HG02938 (cell line): ENCODE data around the gene SLC51A.
A peak's percentile ranks its signal among the peaks of the same experiment; 100 is the strongest.
"Not testable (repeated sequence)": the region's sequence is repeated elsewhere in the genome, so short reads cannot be mapped to it uniquely, and the experiment has no call there.

Experiments used
- ATAC-seq: cut with Tn5 transposase; IDR thresholded peaks from one replicate; pipeline ENCODE4 v1.9.1; 2021; ENCODE audit warnings: mild to moderate bottlenecking, moderate library complexity; ENCODE audit not compliant: unreplicated experiment

The SLC51A gene

GRCh38 chr3:196216089-196216564 lies at the start of gene SLC51A:
SLC51A (plus strand) TSS chr3:196216534; CDS start chr3:196216713, 179 bp downstream.
- no peak for ATAC-seq

- ATAC-seq: no peak
Observed at GRCh38 chr3:196166741-196167140, 49.6 kb upstream of the SLC51A start.

GRCh38 chr3:196168808-196169391 lies 47.4 kb upstream of the SLC51A start:
- ATAC-seq: no peak

- no peak for ATAC-seq
Observed at GRCh38 chr3:196169836-196170240, 46.5 kb upstream of the SLC51A start.

- not testable (repeated sequence) for ATAC-seq
Observed at GRCh38 chr3:196170296-196170695, 46.0 kb upstream of the SLC51A start.

DNA sequence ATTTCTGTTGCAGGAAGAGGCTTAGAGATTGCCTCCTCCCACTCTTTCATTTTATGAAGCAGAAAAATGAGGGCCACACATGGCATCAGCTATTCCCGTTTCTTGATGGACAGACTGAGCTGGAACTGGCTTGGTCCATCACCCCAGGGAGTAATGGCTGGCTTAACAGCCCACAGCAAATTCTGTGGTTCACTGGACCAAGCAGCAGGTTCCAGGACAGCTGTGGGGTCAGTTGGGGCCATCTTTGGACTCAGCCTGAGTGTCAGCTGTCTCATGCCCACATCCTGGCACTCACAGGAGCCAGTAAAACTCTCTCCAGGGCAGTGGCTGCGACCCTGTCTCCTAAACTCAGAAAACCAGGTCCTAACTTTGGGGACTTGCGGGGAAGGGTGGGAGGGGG lies 41.7 kb upstream of the SLC51A start:
- no peak for ATAC-seq

DNA sequence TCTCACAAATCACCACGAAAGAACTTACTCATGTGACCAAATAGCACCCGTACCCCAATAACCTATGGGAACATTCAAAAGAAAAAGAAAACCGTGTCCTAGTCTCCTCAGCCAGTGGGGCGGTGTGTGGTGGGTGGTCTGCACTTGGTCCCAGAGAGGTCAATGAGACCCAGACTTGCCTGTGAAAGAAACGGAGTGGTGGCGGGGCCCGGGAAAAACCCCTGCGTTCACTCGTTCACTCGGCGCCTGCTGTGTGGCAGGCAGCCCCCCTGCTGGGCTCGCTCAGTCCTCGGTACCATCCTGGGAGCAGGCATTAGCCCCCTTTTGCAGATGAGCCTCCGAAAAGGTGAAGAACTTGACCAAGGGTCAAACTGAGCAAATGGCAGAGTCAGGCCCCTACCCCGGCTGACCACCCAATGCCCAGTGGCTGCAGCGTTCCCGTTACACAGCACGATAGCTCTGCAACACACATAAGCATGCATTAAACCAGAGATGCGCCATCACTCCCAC lies 41.2 kb upstream of the SLC51A start:
- ATAC-seq: no peak

GRCh38 chr3:196175722-196176121 lies 40.6 kb upstream of the SLC51A start:
- no peak for ATAC-seq

DNA sequence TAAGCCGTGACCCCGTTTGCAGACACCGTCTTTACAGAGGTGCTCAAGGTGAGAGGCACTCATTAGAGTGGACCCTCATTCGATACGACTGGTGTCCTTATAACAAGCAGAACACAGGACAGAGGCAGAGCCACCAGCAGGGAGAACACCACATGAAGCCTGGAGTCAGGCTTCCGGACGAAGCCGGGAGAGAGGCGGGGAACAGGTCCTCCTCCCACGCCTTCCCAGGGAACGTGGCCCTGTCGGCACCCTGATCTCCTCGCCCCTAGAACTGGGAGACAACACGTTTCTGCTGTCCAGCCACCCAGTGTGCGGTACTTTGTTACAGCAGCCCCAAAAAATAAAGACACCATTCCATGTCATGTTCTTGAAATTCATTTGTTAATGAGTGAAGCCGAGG lies 38.8 kb upstream of the SLC51A start:
- ATAC-seq: no peak

GRCh38 chr3:196177967-196178366 lies 38.4 kb upstream of the SLC51A start:
- no peak for ATAC-seq

DNA sequence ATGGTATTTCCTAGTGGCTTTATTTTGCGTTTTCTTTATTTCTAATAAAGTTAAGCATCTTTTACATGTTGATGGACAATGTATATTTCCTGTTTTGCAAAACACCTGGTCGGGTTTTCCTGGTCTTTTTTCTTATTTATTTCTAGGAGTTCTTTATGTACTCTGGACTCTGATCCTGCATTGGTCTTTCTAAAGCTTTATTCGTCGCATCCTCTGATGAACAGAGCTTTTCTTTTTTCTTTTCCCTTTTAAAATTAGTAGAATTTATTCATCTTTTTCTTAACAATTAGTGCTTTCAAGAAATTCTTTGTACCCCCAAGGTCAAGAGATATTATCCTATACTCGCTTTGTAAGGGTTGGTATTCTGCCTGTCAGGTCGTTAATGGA lies 37.3 kb upstream of the SLC51A start:
- ATAC-seq: no peak

DNA sequence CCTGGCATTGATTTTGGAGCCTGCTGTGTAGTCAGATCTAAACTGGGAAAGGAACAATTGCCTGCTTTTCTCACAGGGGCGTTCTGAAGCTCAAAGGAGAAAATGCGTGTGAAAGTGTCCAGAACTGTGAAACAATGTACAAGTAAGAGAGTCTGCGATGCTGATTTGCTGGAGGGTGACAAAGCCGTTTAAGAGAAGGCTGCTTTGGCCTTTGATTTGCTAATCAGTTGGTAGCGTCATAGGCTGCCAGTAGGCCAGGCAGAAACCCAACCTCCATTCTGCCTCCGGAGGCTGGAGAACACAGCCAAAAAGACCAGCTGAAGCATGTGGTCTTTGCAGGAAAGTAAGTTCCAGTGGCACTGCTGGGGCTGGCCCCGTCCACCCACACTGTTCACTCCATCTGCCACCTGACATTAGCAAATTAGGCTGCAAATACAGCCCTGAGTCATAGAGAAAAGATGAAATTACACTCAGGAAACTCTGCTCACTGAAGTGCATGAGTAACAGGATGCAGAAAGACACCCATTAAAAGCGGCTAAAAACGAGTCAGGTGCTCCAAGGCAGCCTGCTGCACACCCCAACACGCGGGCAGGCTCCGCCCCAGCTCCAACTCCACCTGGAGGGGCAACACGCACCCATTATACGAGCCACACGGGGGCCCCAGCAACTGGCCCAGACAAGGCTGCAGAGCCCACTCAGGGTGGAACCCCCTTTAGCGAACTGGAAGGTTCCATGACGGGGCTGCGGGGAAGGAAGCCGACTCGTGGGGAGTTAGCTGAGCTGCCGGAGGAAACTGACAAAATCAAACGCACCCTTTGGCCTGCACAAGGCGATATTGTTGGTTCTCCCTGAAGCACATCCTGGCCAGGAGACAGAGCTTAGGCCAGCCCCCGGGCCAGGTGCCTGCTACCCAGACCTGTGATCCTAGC lies 36.7 kb upstream of the SLC51A start:
- ATAC-seq: peak; percentile 75

GRCh38 chr3:196180346-196180745 lies 36.0 kb upstream of the SLC51A start:
- no peak for ATAC-seq

GRCh38 chr3:196181127-196181546 lies 35.2 kb upstream of the SLC51A start:
- ATAC-seq: no peak

DNA sequence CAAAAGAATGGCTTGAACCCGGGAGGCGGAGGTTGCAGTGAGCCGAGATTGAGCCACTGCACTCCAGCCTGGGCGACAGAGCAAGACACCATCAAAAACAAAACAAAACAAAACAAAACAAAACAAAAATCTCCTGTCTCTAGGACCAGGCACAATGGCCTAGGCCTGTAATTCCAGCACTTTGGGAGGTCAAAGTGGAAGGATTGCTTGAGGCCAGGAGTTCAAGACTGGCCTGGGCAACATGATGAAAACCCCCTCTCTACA lies 32.2 kb upstream of the SLC51A start:
- not testable (repeated sequence) for ATAC-seq

GRCh38 chr3:196184881-196185280 lies 31.5 kb upstream of the SLC51A start:
- ATAC-seq: no peak

GRCh38 chr3:196186651-196187573 lies 29.4 kb upstream of the SLC51A start:
- ATAC-seq: peak; percentile 50

DNA sequence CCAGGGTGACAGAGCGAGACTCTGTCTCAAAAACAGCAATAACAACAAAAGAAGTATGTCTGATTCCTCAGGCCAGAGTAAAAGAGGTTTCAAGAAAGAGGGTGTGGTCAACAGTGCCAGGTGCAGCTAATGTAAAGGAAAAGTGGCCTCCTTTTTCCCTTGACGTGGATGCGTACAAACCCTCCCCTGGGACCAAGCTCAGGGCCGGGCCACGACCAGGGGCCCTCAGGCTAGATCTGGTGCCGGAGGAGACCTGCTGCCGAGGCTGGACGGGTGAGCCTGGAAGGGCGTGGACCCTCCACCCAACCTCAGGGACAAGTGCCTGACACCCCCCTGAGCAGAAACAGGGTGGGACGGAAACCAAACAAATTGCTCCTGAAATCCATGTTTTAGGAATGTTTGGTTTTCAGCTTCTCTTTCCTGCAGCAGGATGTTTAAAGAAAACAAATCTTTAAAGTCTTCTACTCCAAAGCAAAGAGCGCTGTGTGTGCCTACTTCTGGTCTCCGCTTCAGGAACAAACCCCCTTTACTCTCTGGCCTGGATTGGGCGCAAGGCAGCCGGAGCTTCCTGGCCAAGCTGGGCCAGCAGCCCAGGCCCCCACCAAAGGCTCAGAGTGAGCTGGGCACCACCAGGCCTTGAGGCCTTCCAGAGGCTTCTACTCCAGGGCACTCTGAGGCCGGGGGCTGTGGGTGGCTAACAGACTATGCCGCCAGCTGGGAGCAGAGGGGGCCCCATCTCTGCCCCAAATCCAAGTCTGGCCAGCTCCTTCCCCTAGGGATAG lies 26.6 kb upstream of the SLC51A start:
- no peak for ATAC-seq

DNA sequence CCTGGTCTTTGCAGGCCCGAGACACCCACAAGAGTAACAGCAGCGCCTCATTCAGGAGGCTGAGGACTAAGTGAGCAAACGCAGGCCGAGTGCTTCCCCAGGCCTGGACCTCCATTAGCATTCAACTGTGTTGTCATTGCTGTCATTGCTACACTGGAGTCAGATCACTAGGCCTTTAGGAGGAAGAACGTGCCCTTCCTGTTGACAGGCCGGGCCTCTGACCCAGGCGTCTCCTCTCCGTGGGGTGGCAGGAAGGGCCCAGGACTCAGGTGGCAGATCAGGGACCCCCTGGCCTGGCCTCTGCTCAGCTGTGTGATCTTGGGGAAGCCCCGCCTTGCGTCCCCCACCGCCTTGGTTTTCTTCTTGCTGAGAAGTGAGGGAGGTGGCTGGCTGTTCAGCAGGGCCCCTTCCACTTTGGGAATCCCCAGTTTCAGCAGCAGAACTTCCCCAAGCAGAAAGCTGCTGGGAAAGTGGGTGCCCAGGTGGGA lies 24.3 kb upstream of the SLC51A start:
- ATAC-seq: no peak

DNA sequence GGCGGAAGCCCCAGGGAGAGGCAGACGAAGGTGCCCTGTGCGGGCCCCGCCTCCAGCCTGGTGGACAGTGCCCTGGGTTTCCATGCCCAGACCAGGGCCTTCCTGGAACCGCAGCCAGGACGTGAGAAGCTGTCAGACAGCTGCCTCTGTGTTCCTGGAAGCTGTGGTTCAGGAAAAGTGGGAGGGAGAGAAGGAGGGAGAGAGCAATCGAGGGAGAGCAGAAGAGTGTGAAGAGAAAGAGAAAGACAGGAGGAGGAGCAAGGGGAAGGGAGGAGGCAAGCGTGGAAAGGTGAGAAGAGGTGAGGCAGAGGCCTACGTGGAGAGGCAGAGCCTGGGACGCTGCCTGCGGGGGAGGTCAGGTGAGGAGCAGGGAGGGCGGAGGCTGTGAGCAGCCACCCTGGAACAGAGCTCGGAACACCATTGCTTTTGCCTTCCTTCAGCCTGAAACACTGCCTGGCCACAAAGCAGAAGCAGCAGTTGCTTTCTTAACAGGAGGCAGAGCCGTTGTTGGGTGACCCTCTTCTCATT lies 23.7 kb upstream of the SLC51A start:
- no peak for ATAC-seq
